Measurements from ENCODE around the gene CRTAP.
"Not testable (repeated sequence)": the region's sequence is repeated elsewhere in the genome, so short reads cannot be mapped to it uniquely, and the experiment has no call there.

The CRTAP gene

DNA sequence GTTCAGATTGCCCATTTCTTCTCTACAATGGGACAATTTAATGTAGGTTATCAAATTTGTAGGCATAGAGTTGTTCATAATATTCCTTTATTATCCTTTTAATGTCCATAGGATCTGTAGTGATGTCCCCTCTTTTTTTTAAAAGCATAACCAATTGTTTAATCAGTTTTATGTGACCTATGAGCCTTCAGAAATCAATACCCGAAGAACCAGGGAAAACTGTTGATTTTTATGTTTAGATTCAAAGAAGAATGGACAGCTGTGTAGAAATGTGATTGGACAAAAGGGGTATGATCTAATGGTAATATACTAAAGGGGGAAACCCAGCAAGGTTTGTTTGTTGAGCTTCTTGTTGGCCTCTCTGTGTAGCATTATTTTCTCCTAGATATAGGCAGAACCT is 65.3 kb downstream of the CRTAP start:
- no peak overlapping the region for H3K9ac ChIP-seq (ENCODE audit: low read depth, low read length, poor library complexity, severe bottlenecking)
- TF ChIP-seq, protein P1, sequence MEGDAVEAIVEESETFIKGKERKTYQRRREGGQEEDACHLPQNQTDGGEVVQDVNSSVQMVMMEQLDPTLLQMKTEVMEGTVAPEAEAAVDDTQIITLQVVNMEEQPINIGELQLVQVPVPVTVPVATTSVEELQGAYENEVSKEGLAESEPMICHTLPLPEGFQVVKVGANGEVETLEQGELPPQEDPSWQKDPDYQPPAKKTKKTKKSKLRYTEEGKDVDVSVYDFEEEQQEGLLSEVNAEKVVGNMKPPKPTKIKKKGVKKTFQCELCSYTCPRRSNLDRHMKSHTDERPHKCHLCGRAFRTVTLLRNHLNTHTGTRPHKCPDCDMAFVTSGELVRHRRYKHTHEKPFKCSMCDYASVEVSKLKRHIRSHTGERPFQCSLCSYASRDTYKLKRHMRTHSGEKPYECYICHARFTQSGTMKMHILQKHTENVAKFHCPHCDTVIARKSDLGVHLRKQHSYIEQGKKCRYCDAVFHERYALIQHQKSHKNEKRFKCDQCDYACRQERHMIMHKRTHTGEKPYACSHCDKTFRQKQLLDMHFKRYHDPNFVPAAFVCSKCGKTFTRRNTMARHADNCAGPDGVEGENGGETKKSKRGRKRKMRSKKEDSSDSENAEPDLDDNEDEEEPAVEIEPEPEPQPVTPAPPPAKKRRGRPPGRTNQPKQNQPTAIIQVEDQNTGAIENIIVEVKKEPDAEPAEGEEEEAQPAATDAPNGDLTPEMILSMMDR (conservative IDR thresholded peaks at IDR 0.05; ENCODE audit: low read length): no peak
- no peak for TF ChIP-seq EZH2phosphoT487 (IDR thresholded peaks at IDR 0.05; ENCODE audit: borderline replicate concordance)
- H3K4me1 ChIP-seq (ENCODE audit: insufficient read depth, low read length, poor library complexity, severe bottlenecking): no peaks in the 10 kb centered on the region
- 0 out of 2 replicates have a peak, but pooled peaks cover 6% of the 10 kb centered on the region for H3K9me3 ChIP-seq (ENCODE audit: insufficient read depth, low read depth, low read length)
- H3K9me2 ChIP-seq (replicated peaks; ENCODE audit: low read depth, low read length): no peaks in the 10 kb centered on the region
- no peaks in the 10 kb centered on the region for H3K79me2 ChIP-seq (ENCODE audit: insufficient read depth, low read length)
- H3F3A ChIP-seq (ENCODE audit: low read depth): no peaks in the 10 kb centered on the region
- H3K4me2 ChIP-seq (ENCODE audit: low read depth, low read length, poor library complexity, severe bottlenecking): no peak overlapping the region
- H3K27me3 ChIP-seq (ENCODE audit: insufficient read depth, low read length, poor library complexity, severe bottlenecking): no peaks in the 10 kb centered on the region
- no peaks in the 10 kb centered on the region for H4K20me1 ChIP-seq (ENCODE audit: insufficient read depth, low read length, poor library complexity, severe bottlenecking)
- no peak overlapping the region for H2AFZ ChIP-seq (ENCODE audit: low read length)
- H3K4me3 ChIP-seq (ENCODE audit: low read length, poor library complexity, severe bottlenecking): no peak overlapping the region
- H3K36me3 ChIP-seq (ENCODE audit: insufficient read depth, low read length): no peaks in the 10 kb centered on the region

GRCh38 chr3:33181229-33181628 is 67.4 kb downstream of the CRTAP start:
- H3K4me2 ChIP-seq (ENCODE audit: low read depth, low read length, poor library complexity, severe bottlenecking): no peak overlapping the region
- no peaks in the 10 kb centered on the region for H3K27me3 ChIP-seq (ENCODE audit: insufficient read depth, low read length, poor library complexity, severe bottlenecking)
- TF ChIP-seq, protein P1 (conservative IDR thresholded peaks at IDR 0.05; ENCODE audit: low read length): no peak
- no peak for TF ChIP-seq EZH2phosphoT487 (IDR thresholded peaks at IDR 0.05; ENCODE audit: borderline replicate concordance)
- H4K20me1 ChIP-seq (ENCODE audit: insufficient read depth, low read length, poor library complexity, severe bottlenecking): no peaks in the 10 kb centered on the region
- H3K9ac ChIP-seq (ENCODE audit: low read depth, low read length, poor library complexity, severe bottlenecking): no peak overlapping the region
- no peak overlapping the region for H3K4me3 ChIP-seq (ENCODE audit: low read length, poor library complexity, severe bottlenecking)
- no peaks in the 10 kb centered on the region for H3K9me2 ChIP-seq (replicated peaks; ENCODE audit: low read depth, low read length)
- H3K79me2 ChIP-seq (ENCODE audit: insufficient read depth, low read length): no peaks in the 10 kb centered on the region
- no peaks in the 10 kb centered on the region for H3K4me1 ChIP-seq (ENCODE audit: insufficient read depth, low read length, poor library complexity, severe bottlenecking)
- H3F3A ChIP-seq (ENCODE audit: low read depth): no peaks in the 10 kb centered on the region
- no peak overlapping the region for H2AFZ ChIP-seq (ENCODE audit: low read length)
- H3K9me3 ChIP-seq (ENCODE audit: insufficient read depth, low read depth, low read length): 0 out of 2 replicates have a peak, but pooled peaks cover 6% of the 10 kb centered on the region
- no peaks in the 10 kb centered on the region for H3K36me3 ChIP-seq (ENCODE audit: insufficient read depth, low read length)

DNA sequence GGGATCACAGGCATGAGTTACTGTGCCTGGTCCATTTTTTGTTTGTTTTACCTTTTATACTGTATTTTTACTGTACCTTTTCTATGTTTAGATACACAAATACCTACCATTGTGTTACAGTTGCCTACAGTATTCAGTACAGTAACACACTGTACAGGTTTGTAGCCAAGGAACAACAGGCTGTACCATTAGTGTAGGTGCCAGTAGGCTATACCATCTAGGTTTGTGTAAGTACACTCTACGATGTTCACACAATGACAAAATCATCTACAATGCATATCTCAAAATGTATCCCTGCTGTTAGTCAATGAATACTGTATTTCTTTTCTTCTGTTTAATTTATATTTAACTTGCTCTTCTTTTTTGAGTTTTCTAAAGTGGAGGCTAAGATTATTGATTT is 67.8 kb downstream of the CRTAP start:
- not testable (repeated sequence) for H4K20me1 ChIP-seq (ENCODE audit: insufficient read depth, low read length, poor library complexity, severe bottlenecking); H3K4me2 ChIP-seq (ENCODE audit: low read depth, low read length, poor library complexity, severe bottlenecking); H2AFZ ChIP-seq (ENCODE audit: low read length); H3K36me3 ChIP-seq (ENCODE audit: insufficient read depth, low read length); H3K4me3 ChIP-seq (ENCODE audit: low read length, poor library complexity, severe bottlenecking); H3K79me2 ChIP-seq (ENCODE audit: insufficient read depth, low read length); H3K9me3 ChIP-seq (ENCODE audit: insufficient read depth, low read depth, low read length); H3F3A ChIP-seq (ENCODE audit: low read depth); H3K9me2 ChIP-seq (replicated peaks; ENCODE audit: low read depth, low read length); H3K4me1 ChIP-seq (ENCODE audit: insufficient read depth, low read length, poor library complexity, severe bottlenecking); H3K9ac ChIP-seq (ENCODE audit: low read depth, low read length, poor library complexity, severe bottlenecking); H3K27me3 ChIP-seq (ENCODE audit: insufficient read depth, low read length, poor library complexity, severe bottlenecking)

DNA sequence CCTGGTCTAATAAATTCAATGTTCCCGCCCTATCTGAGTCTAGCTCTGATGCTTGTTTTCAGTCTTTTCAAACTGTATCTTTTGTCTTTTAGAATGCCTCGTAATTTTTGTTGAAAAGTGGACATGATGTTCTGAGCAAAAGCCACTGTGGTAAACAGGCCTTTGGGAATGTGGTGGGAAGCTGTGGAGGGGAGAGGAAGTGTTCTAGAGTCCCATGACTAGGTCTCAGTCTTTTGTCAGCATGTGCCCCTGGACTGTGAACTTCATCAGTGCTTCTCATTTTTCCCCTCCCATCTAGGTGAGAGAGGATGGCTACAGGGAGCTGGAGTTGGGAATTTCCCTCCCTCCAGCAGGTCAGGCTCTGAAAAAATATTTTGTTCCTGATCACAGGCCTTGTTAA is 71.0 kb downstream of the CRTAP start:
- no peaks in the 10 kb centered on the region for H4K20me1 ChIP-seq (ENCODE audit: insufficient read depth, low read length, poor library complexity, severe bottlenecking)
- H3K4me1 ChIP-seq (ENCODE audit: insufficient read depth, low read length, poor library complexity, severe bottlenecking): peaks cover 6% of the 10 kb centered on the region
- no peaks in the 10 kb centered on the region for H3K27me3 ChIP-seq (ENCODE audit: insufficient read depth, low read length, poor library complexity, severe bottlenecking)
- H3K79me2 ChIP-seq (ENCODE audit: insufficient read depth, low read length): no peaks in the 10 kb centered on the region
- no peak overlapping the region for H3K9ac ChIP-seq (ENCODE audit: low read depth, low read length, poor library complexity, severe bottlenecking)
- no peaks in the 10 kb centered on the region for H3K36me3 ChIP-seq (ENCODE audit: insufficient read depth, low read length)
- no peaks in the 10 kb centered on the region for H3K9me2 ChIP-seq (replicated peaks; ENCODE audit: low read depth, low read length)
- no peak for TF ChIP-seq EZH2phosphoT487 (IDR thresholded peaks at IDR 0.05; ENCODE audit: borderline replicate concordance)
- no peak overlapping the region for H3K4me2 ChIP-seq (ENCODE audit: low read depth, low read length, poor library complexity, severe bottlenecking)
- H3K4me3 ChIP-seq (ENCODE audit: low read length, poor library complexity, severe bottlenecking): no peak overlapping the region
- H3K9me3 ChIP-seq (ENCODE audit: insufficient read depth, low read depth, low read length): no peaks in the 10 kb centered on the region
- H2AFZ ChIP-seq (ENCODE audit: low read length): no peak overlapping the region
- no peaks in the 10 kb centered on the region for H3F3A ChIP-seq (ENCODE audit: low read depth)
